WERI-Rb-1 (cell line): ENCODE measurements around the gene JHY.
"Not testable (repeated sequence)": the region's sequence is repeated elsewhere in the genome, so short reads cannot be mapped to it uniquely, and the experiment has no call there.

Source experiments
- DNase-seq: peaks from one replicate; pipeline ENCODE4 v3.0.0-alpha.2; 2020
- H3K27ac ChIP-seq: fragments of 250-450 bp; sonication (Bioruptor Pico); 2 replicates; pipeline ENCODE4 v1.5.1; 2020; ENCODE audit warnings: mild to moderate bottlenecking, moderate library complexity
- H3K27me3 ChIP-seq: fragments of 250-450 bp; sonication (Bioruptor Pico); 2 replicates; pipeline ENCODE4 v1.5.1; 2021; ENCODE audit warnings: mild to moderate bottlenecking, low read depth, moderate library complexity; ENCODE audit not compliant: insufficient read depth, severe bottlenecking
- H3K36me3 ChIP-seq: fragments of 250-450 bp; sonication (Bioruptor Pico); 2 replicates; pipeline ENCODE4 v1.5.1; 2020; ENCODE audit warnings: mild to moderate bottlenecking, moderate library complexity
- H3K4me3 ChIP-seq: 2 replicates; pipeline ENCODE4 v1.5.1; 2011; ENCODE audit warnings: low read depth, mild to moderate bottlenecking, control low read depth, low read length
- H3K9me3 ChIP-seq: fragments of 250-450 bp; sonication (Bioruptor Pico); 2 replicates; pipeline ENCODE4 v1.5.1; 2021; ENCODE audit warnings: mild to moderate bottlenecking, moderate library complexity; ENCODE audit not compliant: severe bottlenecking
- TF ChIP-seq, protein P1 (sequence below): IDR thresholded peaks from 2 replicates; pipeline ENCODE4 v1.5.1; 2011; ENCODE audit warnings: low read depth, mild to moderate bottlenecking, control low read depth, inconsistent platforms, low read length

Gene JHY

DNA sequence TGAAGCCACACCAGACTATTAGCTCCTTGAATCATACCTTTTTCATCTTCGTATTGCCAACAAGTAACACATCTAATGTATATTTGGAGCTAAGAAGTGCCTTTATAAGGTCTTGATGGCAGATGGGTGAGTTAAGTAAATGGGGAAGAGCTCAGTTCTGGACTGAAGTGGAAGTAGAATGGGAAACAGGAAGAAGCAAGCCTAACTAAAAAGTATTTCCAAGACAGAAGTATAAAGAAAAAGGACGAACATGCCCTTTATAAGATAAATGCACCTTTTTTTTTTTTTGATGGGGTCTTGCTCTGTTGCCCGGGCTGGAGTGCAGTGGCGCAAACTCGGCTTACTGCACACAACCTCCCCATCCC is 29.8 kb upstream of the JHY start:
- no peak for DNase-seq
- Histone ChIP-seq H3K36me3 (no peaks in the 10 kb centered on the region), H3K27me3 (peaks cover 10% of the 10 kb centered on the region), H3K9me3 (no peaks in the 10 kb centered on the region), H3K27ac (no peak overlapping the region), H3K4me3 (no peak overlapping the region)
- TF ChIP-seq, protein P1, sequence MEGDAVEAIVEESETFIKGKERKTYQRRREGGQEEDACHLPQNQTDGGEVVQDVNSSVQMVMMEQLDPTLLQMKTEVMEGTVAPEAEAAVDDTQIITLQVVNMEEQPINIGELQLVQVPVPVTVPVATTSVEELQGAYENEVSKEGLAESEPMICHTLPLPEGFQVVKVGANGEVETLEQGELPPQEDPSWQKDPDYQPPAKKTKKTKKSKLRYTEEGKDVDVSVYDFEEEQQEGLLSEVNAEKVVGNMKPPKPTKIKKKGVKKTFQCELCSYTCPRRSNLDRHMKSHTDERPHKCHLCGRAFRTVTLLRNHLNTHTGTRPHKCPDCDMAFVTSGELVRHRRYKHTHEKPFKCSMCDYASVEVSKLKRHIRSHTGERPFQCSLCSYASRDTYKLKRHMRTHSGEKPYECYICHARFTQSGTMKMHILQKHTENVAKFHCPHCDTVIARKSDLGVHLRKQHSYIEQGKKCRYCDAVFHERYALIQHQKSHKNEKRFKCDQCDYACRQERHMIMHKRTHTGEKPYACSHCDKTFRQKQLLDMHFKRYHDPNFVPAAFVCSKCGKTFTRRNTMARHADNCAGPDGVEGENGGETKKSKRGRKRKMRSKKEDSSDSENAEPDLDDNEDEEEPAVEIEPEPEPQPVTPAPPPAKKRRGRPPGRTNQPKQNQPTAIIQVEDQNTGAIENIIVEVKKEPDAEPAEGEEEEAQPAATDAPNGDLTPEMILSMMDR: no peak

DNA sequence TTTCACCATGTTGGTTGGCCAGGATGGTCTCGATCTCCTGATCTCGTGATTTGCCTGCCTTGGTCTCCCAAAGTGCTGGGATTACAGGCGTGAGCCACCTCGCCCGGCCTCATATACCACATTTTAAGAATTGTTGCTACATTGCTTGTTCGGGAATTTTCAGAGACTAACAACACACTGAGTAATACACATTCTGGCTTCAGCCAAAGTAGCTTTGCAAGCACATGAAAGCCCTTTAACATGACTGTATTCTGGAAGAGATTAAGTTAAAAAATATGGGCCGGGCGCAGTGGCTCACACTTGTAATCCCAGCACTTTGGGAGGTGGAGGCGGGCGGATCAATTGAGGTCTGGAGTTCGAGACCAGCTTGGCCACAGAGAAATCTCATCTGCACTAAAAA is 29.3 kb upstream of the JHY start:
- no peaks in the 10 kb centered on the region for H3K9me3 ChIP-seq
- H3K27ac ChIP-seq: no peak overlapping the region
- TF ChIP-seq, protein P1: no peak
- no peaks in the 10 kb centered on the region for H3K36me3 ChIP-seq
- peaks cover 5% of the 10 kb centered on the region for H3K27me3 ChIP-seq
- no peak for DNase-seq
- H3K4me3 ChIP-seq: no peak overlapping the region

DNA sequence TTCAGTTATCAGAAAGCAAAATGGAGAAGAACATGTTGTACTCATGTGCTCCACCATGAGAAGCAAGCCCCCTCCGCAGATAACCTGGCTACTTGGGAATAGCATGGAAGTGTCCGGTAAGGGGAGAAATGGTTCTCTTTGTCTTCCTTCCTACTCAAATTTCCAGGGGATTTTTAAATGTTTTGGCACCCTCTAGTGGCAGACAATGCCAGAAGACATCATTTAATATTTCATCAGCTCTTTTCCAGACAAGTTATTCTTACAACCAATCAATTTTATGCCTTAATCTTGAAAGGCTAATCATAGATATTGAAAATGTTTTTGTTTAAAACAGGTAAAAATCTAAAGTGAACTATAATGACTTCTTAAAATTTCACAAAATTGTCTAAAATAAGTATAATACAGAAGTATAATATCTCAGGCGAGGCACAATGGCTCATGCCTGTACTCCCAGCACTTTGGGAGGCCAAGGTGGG is 28.6 kb upstream of the JHY start:
- H3K9me3 ChIP-seq: no peaks in the 10 kb centered on the region
- H3K36me3 ChIP-seq: no peaks in the 10 kb centered on the region
- H3K27me3 ChIP-seq: peaks cover 4% of the 10 kb centered on the region
- H3K27ac ChIP-seq: no peak overlapping the region
- TF ChIP-seq, protein P1: peak; percentile 52
- peak; percentile 47 for DNase-seq
- no peak overlapping the region for H3K4me3 ChIP-seq

DNA sequence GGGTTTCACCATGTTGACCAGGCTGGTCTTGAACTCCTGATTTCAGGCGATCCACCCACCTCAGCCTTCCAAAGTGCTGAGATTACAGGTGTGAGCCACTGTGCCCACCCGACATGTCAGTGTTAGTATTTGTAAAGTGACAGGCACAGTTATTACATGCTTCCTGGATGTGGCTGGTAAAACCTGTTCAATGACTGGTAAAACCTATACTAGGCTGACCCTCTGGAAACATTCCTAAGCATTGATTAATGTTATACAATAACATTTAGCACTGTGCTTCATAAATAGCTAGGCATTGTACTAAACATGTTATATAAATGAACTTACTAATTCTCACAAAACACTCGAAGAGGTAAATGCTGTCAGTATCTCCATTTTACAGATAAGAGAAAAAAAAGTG is 20.9 kb upstream of the JHY start:
- H3K27me3 ChIP-seq: no peaks in the 10 kb centered on the region
- no peak for DNase-seq
- H3K27ac ChIP-seq: no peak overlapping the region
- H3K36me3 ChIP-seq: no peaks in the 10 kb centered on the region
- no peaks in the 10 kb centered on the region for H3K9me3 ChIP-seq
- TF ChIP-seq, protein P1: no peak
- H3K4me3 ChIP-seq: no peak overlapping the region

DNA sequence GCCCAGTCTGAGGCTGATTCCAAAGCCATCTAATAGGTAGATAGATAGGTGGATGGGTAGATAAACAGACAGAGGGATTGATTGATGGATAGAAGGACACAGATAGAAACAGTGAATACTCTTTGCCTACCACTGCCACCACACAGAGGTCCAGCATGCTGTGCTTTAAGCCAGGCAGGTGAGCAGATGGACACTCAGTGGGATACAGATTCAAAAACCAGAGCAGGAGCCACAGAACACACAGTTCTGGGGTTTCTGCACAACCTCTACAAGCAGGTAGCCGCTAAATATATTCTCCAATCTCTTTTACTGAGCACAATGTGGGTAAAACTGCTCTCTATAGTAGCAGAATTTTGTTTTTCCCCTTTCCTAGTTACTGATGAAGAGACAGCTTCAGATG is 20.5 kb upstream of the JHY start:
- H3K27ac ChIP-seq: no peak overlapping the region
- TF ChIP-seq, protein P1: no peak

DNA sequence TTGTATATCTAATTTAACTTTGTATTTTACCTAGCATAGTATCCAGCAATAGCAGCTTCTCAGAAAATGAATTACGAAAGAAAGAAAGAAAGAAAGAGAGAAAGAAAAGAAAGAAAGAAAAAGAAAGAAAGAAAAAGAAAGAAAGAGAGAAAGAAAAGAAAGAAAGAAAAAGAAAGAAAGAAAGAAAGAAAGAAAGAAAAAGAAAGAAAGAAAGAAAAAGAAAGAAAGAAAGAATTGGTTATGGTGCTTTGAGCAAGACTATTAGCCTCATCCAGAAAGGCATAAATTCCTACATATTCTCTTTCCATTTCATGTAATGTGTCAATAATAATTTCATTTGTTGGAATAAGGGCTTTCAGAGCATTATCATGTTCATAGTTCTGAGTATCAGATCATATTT is 19.4 kb upstream of the JHY start:
- not testable (repeated sequence) for H3K9me3 ChIP-seq, H3K4me3 ChIP-seq, H3K36me3 ChIP-seq, H3K27ac ChIP-seq, DNase-seq, H3K27me3 ChIP-seq

More for the DNA sequence above, 20.5 kb upstream of the JHY start:
- Histone ChIP-seq H3K27me3 (no peaks in the 10 kb centered on the region), H3K9me3 (no peaks in the 10 kb centered on the region), H3K36me3 (no peaks in the 10 kb centered on the region), H3K4me3 (no peak overlapping the region)
- DNase-seq: no peak
